ENCODE results near the gene MTF1.
"Not testable (repeated sequence)": the region's sequence is repeated elsewhere in the genome, so short reads cannot be mapped to it uniquely, and the experiment has no call there.

The MTF1 gene

GRCh38 chr1:37792943-37793686 lies 66.3 kb downstream of the MTF1 start:
- in situ Hi-C loops (cut with HindIII; ENCODE audit: low sequenced_read_pairs): no loop called here

GRCh38 chr1:37782491-37782890 lies 76.9 kb downstream of the MTF1 start:
- TF ChIP-seq CTCF (IDR thresholded peaks at IDR 0.05; ENCODE audit: low read depth, low read length, missing control alignments): no peak
- H3K4me3 ChIP-seq (ENCODE audit: low read depth, low read length): no peak overlapping the region
- no peak for DNase-seq (ENCODE audit: low read depth)
- in situ Hi-C loops (cut with HindIII; ENCODE audit: low sequenced_read_pairs): no loop called here

More at GRCh38 chr1:37792943-37793686, 66.3 kb downstream of the MTF1 start:
- H3K4me3 ChIP-seq (ENCODE audit: low read depth, low read length): no peak overlapping the region
- no peak for DNase-seq (ENCODE audit: low read depth)
- no peak for TF ChIP-seq CTCF (IDR thresholded peaks at IDR 0.05; ENCODE audit: low read depth, low read length, missing control alignments)

GRCh38 chr1:37778654-37779053 lies 80.7 kb downstream of the MTF1 start:
- H3K4me3 ChIP-seq (ENCODE audit: low read depth, low read length): no peak overlapping the region
- in situ Hi-C loops (cut with HindIII; ENCODE audit: low sequenced_read_pairs): no loop called here
- no peak for TF ChIP-seq CTCF (IDR thresholded peaks at IDR 0.05; ENCODE audit: low read depth, low read length, missing control alignments)
- DNase-seq (ENCODE audit: low read depth): no peak

- TF ChIP-seq CTCF (IDR thresholded peaks at IDR 0.05; ENCODE audit: low read depth, low read length, missing control alignments): no peak
- DNase-seq (ENCODE audit: low read depth): no peak
- in situ Hi-C loops (cut with HindIII; ENCODE audit: low sequenced_read_pairs): no loop called here
- H3K4me3 ChIP-seq (ENCODE audit: low read depth, low read length): no peak overlapping the region
Measured at GRCh38 chr1:37776946-37777516, 82.4 kb downstream of the MTF1 start.

GRCh38 chr1:37771440-37771839 lies 88.0 kb downstream of the MTF1 start:
- H3K4me3 ChIP-seq (ENCODE audit: low read depth, low read length); DNase-seq (ENCODE audit: low read depth); in situ Hi-C loops (cut with HindIII; ENCODE audit: low sequenced_read_pairs): not testable (repeated sequence)

- H3K4me3 ChIP-seq (ENCODE audit: low read depth, low read length): no peak overlapping the region
- in situ Hi-C loops (cut with HindIII; ENCODE audit: low sequenced_read_pairs): no loop called here
- TF ChIP-seq CTCF (IDR thresholded peaks at IDR 0.05; ENCODE audit: low read depth, low read length, missing control alignments): no peak
- DNase-seq (ENCODE audit: low read depth): no peak
Measured at GRCh38 chr1:37767488-37767887, 91.9 kb downstream of the MTF1 start.

GRCh38 chr1:37765916-37766664 lies 93.3 kb downstream of the MTF1 start:
- no peak for TF ChIP-seq CTCF (IDR thresholded peaks at IDR 0.05; ENCODE audit: low read depth, low read length, missing control alignments)
- H3K4me3 ChIP-seq (ENCODE audit: low read depth, low read length): no peak overlapping the region
- in situ Hi-C loops (cut with HindIII; ENCODE audit: low sequenced_read_pairs): no loop called here
- DNase-seq (ENCODE audit: low read depth): no peak

Measured in astrocyte of the cerebellum (primary cell).